ENCODE data around the gene OTOL1.

OTOL1 gene

DNA sequence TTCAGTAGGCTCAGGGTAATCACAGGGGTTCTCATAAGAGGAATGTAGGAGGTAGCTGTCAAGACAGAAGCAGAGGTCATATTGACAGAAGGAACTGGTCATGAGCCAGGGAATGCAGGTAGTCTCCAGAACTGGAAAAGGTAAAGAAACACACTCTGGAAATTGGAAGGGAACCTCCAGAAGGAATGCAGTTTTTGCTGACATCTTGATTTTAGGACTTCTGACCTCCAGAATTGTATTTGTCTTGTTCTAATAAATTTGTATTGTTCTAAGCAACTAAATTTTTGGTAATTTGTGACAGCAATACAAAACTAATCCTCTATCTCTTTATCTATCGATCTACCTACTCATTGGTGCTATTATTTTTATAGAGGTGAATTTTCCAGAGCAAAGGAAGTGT is 49.2 kb downstream of the OTOL1 start:
- TF ChIP-seq, protein P1, sequence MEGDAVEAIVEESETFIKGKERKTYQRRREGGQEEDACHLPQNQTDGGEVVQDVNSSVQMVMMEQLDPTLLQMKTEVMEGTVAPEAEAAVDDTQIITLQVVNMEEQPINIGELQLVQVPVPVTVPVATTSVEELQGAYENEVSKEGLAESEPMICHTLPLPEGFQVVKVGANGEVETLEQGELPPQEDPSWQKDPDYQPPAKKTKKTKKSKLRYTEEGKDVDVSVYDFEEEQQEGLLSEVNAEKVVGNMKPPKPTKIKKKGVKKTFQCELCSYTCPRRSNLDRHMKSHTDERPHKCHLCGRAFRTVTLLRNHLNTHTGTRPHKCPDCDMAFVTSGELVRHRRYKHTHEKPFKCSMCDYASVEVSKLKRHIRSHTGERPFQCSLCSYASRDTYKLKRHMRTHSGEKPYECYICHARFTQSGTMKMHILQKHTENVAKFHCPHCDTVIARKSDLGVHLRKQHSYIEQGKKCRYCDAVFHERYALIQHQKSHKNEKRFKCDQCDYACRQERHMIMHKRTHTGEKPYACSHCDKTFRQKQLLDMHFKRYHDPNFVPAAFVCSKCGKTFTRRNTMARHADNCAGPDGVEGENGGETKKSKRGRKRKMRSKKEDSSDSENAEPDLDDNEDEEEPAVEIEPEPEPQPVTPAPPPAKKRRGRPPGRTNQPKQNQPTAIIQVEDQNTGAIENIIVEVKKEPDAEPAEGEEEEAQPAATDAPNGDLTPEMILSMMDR (conservative IDR thresholded peaks at IDR 0.05), result no peak
- no peak overlapping the region for H3K27ac ChIP-seq

DNA sequence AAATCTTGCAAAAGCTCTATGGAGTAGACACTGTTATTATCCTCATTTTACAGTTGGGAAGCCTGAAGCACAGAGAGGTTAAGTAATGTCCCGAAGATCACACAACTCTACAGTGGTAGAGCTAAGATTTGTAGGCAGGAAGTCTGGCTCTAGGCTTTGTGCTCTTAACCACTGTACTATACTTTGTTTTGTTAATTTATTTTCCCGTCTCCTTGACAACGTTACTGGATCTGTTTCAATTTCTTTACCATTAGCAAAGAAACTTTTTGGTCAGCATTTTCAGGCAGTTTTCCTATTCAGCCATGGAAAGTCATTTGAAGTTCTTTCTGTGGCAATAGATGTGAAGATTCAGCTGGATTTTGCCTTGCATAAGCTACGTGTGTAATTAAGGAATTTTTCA is 51.7 kb downstream of the OTOL1 start:
- no peak overlapping the region for H3K27ac ChIP-seq
- TF ChIP-seq, protein P1 (conservative IDR thresholded peaks at IDR 0.05), result no peak

DNA sequence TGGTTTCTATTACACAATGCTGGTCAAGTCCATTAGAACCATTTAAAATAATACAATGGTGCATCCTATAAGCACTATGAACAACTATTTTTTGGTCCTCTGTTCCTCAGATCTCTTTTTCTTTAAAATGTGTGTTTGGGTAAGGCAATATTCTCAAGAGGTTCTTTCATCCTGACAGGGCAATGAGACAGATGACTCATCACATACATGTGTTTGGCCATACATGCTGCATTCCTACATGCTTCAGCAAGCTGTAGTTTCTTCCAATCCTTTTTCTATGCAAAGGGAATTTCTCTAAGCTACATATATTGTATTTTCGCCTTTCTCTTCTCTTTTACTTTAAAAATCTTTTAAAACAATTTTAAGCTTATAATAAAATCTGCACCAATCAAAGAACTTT is 52.7 kb downstream of the OTOL1 start:
- no peak overlapping the region for H3K27ac ChIP-seq
- TF ChIP-seq, protein P1 (conservative IDR thresholded peaks at IDR 0.05), result no peak

DNA sequence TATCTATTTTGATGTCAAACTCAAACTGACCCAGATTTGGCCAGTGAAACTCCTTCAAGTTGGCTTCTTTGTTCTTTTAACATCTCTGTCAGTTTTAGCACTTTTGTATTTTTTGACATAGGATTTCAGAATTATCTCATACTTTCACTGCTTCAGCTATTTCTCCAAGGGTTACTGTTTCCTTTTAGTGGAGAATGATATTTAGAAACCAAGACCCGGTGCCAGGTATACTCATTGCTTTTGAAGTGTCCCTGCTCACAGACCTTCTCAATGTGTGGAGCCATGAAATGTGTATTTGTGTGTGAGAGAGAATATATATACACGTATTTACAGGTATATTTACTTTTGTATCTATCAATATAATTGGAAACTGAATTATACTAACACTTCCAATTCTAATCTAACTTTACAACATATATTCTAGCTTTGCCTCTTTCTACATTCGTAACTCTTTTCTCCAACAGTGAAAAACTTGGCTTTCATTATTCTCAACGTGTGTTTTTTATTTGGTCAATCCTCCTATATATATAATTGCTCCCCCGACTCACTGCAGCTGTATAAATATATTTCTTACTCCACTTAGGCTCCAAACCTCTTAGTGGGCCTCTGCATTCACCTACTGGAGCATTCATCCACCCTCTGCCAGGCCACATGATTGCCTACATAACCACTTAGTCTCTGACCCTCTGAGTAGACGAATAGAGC is 54.0 kb downstream of the OTOL1 start:
- no peak overlapping the region for H3K27ac ChIP-seq
- TF ChIP-seq, protein P1 (conservative IDR thresholded peaks at IDR 0.05), result no peak

DNA sequence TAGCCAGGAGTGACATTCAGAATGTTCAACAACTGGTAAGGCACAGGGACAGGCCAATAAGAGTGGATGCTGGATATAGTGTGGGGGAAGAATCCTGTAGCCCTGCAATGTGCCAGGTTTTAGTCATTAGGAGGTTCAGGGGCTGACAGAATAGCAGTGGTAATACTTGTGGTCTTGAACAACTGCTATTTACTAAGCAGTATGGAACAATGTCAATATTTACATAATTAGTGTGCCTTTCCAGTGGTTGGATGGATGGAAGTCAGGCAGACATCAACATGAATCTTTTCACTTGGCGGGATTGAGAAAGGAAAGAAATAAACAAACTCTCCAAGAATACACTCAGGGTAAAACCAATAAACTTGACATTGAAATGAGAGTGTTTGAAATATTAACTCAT is 55.1 kb downstream of the OTOL1 start:
- no peak overlapping the region for H3K27ac ChIP-seq
- TF ChIP-seq, protein P1 (conservative IDR thresholded peaks at IDR 0.05), result no peak

DNA sequence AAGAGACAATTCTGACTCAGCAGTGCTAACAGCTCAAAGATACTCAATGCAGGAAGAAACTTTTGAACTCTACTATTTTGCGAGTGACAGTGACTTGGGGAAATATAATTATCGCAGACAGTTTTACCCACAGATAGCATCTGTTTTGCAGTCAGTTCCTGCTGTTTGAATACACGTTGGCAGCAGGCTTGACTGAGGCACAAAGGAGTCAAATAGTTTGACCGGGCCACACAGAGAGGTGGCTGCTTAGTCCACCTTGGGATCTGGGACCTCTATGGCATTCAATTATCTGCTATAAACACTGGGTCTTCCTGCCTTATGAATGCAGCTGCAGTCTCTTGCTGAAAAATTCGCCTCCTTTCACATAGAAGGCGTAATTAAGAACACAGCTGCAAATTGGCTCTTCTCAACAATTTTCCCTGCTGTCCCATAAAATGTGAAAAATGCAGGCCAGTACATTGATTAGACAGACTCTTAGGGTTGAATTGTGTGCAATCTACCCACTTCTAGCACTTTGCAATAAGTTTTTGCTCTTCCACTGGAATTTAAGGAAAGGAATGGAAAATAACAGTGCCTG is 56.5 kb downstream of the OTOL1 start:
- TF ChIP-seq, protein P1 (conservative IDR thresholded peaks at IDR 0.05), result no peak
- H3K27ac ChIP-seq, result no peak overlapping the region

Data from VCaP (cell line).